Right renal pelvis (tissue), 4 donors: ENCODE measurements around the gene KRT24. TPM values are rescaled to one million over a fixed set of nuclear protein-coding genes. Genes with fewer than 3 reads are reported as not detected.
"Not testable (repeated sequence)": the region's sequence is repeated elsewhere in the genome, so short reads cannot be mapped to it uniquely, and the experiment has no call there.

Experiments used
- DNase-seq, 4 donors: peaks; one replicate each; pipeline ENCODE4 v3.0.0-alpha.2; 2013; ENCODE audit warnings: low read depth in 4 of 4, low spot score in 3 of 4, missing footprints in 1 of 4
- polyA plus RNA-seq, 4 donors: library from polyadenylated mRNA; unstranded; fragments of 120-200 nt; gene quantifications; one replicate each; pipeline ENCODE4 v1.2.1, GENCODE V29; 2013; ENCODE audit not compliant: insufficient read length in 4 of 4

Gene KRT24
- under 1 TPM in 1 of 4 donors, not detected in 3; 0.04 TPM for polyA plus RNA-seq

GRCh38 chr17:40703652-40704051 lies at the start of gene KRT24:
TSS of gene KRT24 (minus strand) at chr17:40703752. CDS start at chr17:40703693, 59 bp downstream.
- no peak for DNase-seq

GRCh38 chr17:40751065-40751464 lies 47.5 kb upstream of the KRT24 start:
- DNase-seq: no peak

- DNase-seq: no peak
These were observed 46.8 kb upstream of the KRT24 start for GRCh38 chr17:40750391-40750790.

- not testable (repeated sequence) for DNase-seq
These were observed 45.1 kb upstream of the KRT24 start for GRCh38 chr17:40748666-40749065.

- DNase-seq: no peak
These were observed 35.0 kb upstream of the KRT24 start for GRCh38 chr17:40738553-40738952.

DNA sequence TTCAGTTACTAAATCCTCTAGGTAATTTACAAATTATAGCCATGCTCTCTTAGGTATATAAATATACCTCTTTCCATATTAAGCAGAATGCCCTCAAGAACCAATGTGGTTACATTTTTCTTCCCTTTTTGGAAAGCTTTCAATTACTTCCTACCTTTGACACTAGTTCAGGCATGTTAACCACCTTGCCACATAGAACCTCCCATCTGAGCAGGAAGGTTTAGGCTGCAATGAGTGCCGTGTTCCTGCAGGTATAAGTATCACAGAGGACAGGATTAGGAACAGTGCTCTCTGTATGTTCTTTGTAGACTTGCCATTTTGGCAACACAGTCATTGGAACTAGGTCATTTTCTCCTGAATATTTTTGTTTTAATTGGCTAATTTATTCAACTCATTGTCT lies 31.5 kb upstream of the KRT24 start:
- DNase-seq: no peak

GRCh38 chr17:40734018-40734417 lies 30.5 kb upstream of the KRT24 start:
- no peak for DNase-seq

- no peak for DNase-seq
These were observed 27.4 kb upstream of the KRT24 start for GRCh38 chr17:40730970-40731369.

- no peak for DNase-seq
These were observed 24.1 kb upstream of the KRT24 start for GRCh38 chr17:40727447-40728231.

DNA sequence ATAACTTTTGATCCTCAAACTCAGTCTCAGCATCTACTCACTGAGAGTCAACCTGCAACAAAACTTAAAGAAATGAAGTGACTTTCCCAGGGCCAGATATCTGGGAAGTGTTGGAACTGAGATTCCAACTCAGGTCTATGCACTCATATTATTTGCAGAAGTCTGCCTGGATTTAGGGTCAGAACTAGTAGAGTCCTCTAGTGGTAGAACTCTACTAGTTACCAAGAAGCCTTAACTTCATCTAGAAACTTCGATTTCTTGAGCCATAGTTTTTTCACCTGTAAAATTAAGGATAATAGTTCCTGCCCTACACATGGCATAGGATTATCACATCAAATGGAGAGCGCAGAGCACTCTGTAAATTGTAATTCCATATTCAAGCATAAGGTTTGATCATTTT lies 23.4 kb upstream of the KRT24 start:
- no peak for DNase-seq

GRCh38 chr17:40724656-40725055 lies 21.1 kb upstream of the KRT24 start:
- DNase-seq: no peak

DNA sequence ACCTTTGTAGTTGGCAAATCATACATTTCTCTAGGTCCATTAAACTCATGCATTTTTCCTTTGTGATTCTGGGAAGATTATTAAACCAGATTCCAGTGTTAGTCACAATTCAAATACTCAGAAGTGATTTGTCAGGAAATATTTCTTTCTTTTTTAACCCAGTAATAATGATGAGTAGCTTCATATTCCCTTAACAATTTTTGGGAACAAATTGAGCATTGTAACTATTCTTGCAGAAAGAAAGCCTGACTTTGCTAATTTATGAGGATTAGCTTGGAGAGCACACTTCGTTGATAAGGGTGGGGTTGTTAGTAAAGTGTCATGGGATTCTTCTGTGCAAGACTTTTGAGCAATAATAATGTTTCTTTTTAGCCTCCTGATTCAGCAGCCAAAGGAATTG lies 18.7 kb upstream of the KRT24 start:
- no peak for DNase-seq

DNA sequence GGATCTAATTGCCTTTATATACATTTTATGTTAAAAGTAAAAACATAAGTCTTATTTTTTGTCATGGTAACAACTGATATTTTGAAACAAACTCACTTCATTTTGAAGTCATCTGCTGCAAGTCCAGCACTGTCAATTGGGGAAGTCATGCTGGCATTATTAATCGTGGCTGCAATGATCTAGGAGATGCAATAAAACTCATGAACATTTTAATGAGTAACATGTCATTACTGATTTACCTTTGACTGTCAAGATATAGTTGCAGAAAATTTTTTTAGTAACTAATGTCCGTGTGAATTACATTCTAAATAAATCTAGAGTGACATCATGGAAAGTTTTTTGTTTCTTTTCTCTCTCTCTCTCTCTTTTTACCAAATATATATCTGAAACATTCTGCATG lies 17.3 kb upstream of the KRT24 start:
- no peak for DNase-seq

DNA sequence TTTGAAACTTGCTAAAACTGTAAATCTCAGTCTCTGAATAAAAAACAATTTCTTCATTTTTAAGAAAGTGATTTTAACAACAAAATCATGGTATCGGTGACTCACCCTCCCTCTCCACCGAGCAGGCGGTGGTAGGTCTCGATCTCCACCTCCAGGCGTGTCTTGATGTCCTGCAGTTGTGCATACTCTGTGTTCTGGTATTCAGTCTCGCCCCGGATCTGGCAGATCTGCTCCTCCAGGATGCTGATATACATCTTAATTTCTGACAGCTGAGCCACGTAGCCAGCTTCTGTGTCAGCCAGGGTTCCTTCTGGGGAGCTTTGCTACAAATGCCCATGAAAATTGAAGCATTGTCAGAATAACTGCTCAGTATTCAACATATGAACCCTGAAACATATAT lies 15.4 kb upstream of the KRT24 start:
- DNase-seq: no peak

GRCh38 chr17:40717776-40718175 lies 14.2 kb upstream of the KRT24 start:
- DNase-seq: no peak

DNA sequence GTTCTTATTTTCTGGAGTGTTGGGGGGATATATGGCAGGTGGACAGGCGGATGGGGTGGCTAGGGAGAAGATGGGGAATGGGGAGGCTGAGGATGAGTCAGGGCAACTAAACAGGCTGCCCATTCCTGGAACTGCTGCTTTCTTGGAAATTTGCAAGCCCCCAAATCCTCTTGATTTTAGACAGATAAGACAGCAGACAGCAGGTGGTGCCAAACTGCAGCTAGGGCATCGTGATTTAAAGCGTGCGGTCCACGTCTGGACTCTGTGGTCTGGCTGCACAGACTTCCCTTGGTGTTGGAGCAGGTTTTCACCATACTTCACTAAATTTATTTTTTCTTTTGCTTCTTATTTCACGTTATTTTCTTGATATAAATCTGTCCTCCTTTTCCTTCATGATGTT lies 10.9 kb upstream of the KRT24 start:
- no peak for DNase-seq

GRCh38 chr17:40707745-40708144 lies 4.2 kb upstream of the KRT24 start:
- DNase-seq: no peak

- DNase-seq: no peak
These were observed 2.0 kb upstream of the KRT24 start for GRCh38 chr17:40705584-40705983.

DNA sequence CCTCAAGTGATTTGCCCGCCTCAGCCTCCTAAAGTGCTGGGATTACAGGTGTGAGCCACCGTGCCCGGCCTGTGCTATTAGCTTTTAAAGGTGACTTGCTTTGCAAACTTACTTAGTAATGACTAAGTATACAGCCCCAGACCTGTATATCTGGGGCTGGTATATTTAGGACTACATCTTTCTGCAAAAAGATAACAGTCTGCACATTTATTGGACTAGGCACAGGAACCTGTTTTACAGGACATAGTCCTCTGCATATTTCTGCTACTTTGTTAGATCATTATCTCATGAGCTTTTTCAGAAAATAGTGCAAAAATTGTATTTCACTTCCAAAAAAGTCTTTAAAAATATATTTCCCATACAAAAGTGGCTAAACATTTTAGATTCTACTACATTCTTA lies 1.3 kb downstream of the KRT24 start:
- DNase-seq: no peak

DNA sequence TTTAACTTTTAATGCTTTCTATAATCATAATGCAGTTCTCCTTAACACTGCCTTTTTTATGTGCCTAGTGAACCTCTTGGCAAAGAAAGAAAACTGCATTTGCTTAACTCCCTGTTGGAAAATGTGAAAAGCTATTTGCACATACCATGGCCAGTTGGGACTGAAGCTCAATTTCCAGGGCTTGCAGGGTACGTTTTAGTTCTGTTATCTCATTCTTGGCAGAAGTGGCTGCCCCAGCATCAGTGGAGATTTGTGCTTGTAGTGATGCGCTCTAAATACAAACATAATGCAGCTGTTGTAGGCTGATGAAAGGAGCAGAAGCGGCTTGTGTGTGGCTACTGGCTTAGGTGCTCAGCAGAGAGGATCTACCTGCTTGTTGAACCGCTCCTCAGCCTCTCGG lies 3.7 kb downstream of the KRT24 start:
- no peak for DNase-seq

GRCh38 chr17:40699371-40699770 lies 4.2 kb downstream of the KRT24 start:
- no peak for DNase-seq

- no peak for DNase-seq
These were observed 6.3 kb downstream of the KRT24 start for GRCh38 chr17:40697297-40697696.

- DNase-seq: no peak
These were observed 6.9 kb downstream of the KRT24 start for GRCh38 chr17:40696651-40697072.
